ENCODE data around the gene ADCY3.

DNA sequence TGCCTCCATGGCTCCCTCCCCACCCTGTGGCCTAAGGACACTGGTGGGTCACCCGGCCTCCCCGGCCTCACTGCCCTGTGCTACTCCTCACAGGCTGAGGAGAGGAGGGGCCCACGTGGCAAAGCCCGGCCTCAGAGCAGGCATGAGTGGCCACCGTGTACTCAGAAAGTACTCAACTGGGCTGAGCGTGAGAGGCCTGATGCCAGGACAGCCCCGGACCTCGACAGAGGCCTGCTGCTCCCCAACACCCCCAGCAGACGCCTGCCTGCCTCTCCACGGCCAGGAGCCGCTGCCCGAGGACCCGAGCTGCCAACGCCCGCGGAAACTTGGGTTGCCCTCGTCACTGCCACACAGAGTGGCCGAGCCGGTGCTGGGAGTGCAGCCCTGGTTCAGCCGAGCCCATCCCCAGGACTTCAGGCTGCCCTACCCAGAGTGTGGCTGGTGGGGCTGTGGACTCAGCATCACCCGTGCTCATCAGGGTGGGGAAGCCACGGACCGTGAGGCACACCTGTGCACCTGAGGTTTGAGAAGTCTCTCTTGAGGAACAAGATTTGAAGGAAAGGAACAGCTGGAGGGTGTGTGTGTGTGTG lies 67.5 kb downstream of the ADCY3 start:
- TF ChIP-seq CTCF (IDR thresholded peaks at IDR 0.05) (no peak), POLR2A (IDR thresholded peaks at IDR 0.05) (no peak)

Data from esophagus squamous epithelium (tissue), 4 donors.